ENCODE results near the gene MAGEA3.
"Not testable (repeated sequence)": the region's sequence is repeated elsewhere in the genome, so short reads cannot be mapped to it uniquely, and the experiment has no call there.

MAGEA3 gene

DNA sequence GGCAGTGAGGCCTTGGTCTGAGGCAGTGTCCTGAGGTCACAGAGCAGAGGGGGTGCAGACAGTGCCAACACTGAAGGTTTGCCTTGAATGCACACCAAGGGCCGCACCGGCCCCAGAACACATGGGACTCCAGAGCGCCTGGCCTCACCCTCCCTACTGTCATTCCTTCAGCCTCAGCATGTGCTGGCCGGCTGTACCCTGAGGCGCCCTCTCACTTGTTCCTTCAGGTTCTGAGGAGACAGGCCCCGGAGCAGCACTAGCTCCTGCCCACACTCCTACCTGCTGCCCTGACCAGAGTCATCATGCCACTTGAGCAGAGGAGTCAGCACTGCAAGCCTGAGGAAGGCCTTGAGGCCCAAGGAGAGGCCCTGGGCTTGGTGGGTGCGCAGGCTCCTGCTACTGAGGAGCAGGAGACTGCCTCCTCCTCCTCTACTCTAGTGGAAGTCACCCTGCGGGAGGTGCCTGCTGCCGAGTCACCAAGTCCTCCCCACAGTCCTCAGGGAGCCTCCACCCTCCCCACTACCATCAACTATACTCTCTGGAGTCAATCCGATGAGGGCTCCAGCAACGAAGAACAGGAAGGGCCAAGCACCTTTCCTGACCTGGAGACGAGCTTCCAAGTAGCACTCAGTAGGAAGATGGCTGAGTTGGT lies 37.4 kb downstream of the MAGEA3 start:
- Histone ChIP-seq H3K79me2 (no peaks in the 10 kb centered on the region), H3K4me1 (no peaks in the 10 kb centered on the region), H3K27ac (no peak overlapping the region), H3K9me3 (ENCODE audit: control insufficient read depth, low read length) (no peaks in the 10 kb centered on the region), H3K4me3 (ENCODE audit: low read depth, low read length) (no peak overlapping the region), H3K4me2 (ENCODE audit: low read length) (no peak overlapping the region), H2AFZ (no peak overlapping the region), H3K36me3 (ENCODE audit: control insufficient read depth, insufficient read depth, low read length) (no peaks in the 10 kb centered on the region), H3K27me3 (ENCODE audit: control insufficient read depth, insufficient read depth, low read length) (no peaks in the 10 kb centered on the region), H3K9ac (no peak overlapping the region)
- TF ChIP-seq, protein P1, sequence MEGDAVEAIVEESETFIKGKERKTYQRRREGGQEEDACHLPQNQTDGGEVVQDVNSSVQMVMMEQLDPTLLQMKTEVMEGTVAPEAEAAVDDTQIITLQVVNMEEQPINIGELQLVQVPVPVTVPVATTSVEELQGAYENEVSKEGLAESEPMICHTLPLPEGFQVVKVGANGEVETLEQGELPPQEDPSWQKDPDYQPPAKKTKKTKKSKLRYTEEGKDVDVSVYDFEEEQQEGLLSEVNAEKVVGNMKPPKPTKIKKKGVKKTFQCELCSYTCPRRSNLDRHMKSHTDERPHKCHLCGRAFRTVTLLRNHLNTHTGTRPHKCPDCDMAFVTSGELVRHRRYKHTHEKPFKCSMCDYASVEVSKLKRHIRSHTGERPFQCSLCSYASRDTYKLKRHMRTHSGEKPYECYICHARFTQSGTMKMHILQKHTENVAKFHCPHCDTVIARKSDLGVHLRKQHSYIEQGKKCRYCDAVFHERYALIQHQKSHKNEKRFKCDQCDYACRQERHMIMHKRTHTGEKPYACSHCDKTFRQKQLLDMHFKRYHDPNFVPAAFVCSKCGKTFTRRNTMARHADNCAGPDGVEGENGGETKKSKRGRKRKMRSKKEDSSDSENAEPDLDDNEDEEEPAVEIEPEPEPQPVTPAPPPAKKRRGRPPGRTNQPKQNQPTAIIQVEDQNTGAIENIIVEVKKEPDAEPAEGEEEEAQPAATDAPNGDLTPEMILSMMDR (IDR thresholded peaks at IDR 0.05): no peak

DNA sequence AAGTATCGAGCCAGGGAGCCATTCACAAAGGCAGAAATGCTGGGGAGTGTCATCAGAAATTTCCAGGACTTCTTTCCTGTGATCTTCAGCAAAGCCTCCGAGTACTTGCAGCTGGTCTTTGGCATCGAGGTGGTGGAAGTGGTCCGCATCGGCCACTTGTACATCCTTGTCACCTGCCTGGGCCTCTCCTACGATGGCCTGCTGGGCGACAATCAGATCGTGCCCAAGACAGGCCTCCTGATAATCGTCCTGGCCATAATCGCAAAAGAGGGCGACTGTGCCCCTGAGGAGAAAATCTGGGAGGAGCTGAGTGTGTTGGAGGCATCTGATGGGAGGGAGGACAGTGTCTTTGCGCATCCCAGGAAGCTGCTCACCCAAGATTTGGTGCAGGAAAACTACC lies 37.9 kb downstream of the MAGEA3 start:
- H3K4me2 ChIP-seq (ENCODE audit: low read length); H3K9ac ChIP-seq: not testable (repeated sequence)

DNA sequence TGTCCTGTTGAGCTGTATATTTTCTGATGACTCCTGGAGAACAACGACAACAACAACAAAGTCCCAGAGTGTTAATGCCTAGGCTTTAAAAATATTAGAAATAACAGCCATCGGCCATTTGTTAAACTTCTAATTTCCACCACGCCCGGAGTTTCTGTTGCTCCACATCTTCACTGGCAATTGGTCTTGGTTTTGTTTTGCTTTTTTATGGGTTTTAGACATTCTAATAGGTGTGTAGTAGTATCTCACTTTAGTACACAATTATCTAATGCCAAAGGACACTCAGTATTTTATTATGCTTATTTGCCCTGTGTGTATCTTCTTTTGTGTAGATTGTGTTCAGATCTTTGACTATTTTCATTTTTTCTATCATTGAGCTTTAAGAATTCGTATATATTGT lies 40.0 kb downstream of the MAGEA3 start:
- Histone ChIP-seq H3K27ac (no peak overlapping the region), H3K9me3 (ENCODE audit: control insufficient read depth, low read length) (no peaks in the 10 kb centered on the region), H3K36me3 (ENCODE audit: control insufficient read depth, insufficient read depth, low read length) (no peaks in the 10 kb centered on the region), H3K4me1 (no peaks in the 10 kb centered on the region), H2AFZ (no peak overlapping the region), H3K4me2 (ENCODE audit: low read length) (no peak overlapping the region), H3K27me3 (ENCODE audit: control insufficient read depth, insufficient read depth, low read length) (no peaks in the 10 kb centered on the region), H3K79me2 (no peaks in the 10 kb centered on the region), H3K4me3 (ENCODE audit: low read depth, low read length) (no peak overlapping the region), H3K9ac (no peak overlapping the region)
- TF ChIP-seq, protein P1 (IDR thresholded peaks at IDR 0.05): no peak

More for the DNA sequence above, 37.9 kb downstream of the MAGEA3 start:
- H3K27me3 ChIP-seq (ENCODE audit: control insufficient read depth, insufficient read depth, low read length); H3K79me2 ChIP-seq; H3K36me3 ChIP-seq (ENCODE audit: control insufficient read depth, insufficient read depth, low read length); H3K4me1 ChIP-seq; H2AFZ ChIP-seq; H3K4me3 ChIP-seq (ENCODE audit: low read depth, low read length); H3K27ac ChIP-seq; H3K9me3 ChIP-seq (ENCODE audit: control insufficient read depth, low read length): not testable (repeated sequence)

Measured in parathyroid adenoma (tissue), 2 donors.